ENCODE data around the gene IFNAR2. TPM values are rescaled to one million over a fixed set of nuclear protein-coding genes. Genes with fewer than 3 reads are reported as not detected.
"Not testable (repeated sequence)": the region's sequence is repeated elsewhere in the genome, so short reads cannot be mapped to it uniquely, and the experiment has no call there.

IFNAR2 gene
- total and polyA plus RNA-seq, 2 donors from 2014 or later: 14.8 to 56.5 TPM

DNA sequence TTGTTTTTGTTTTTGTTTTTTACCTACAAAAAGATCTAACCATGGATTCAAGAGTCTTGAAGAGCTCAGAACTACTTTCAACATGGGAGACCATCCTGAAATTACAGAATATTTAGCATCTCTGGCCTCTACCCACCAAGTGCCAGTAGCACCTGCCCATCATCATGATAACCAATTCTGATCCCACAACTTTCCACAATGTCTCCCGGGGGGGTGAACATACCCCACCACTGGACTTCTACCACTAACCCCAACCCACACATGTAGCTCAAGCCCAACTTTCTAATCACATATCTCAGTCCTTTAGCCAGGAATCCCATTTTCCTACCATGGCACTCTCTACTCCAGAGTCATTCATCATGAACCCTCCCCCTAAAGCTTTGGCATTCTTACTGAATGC, 15.7 kb upstream of the IFNAR2 start:
- Histone ChIP-seq H3K9me3 (ENCODE audit: control insufficient read depth in 2 of 3, insufficient read depth in 1 of 3, low read length in 3 of 3) (no peaks in the 10 kb centered on the region), H3K9ac (ENCODE audit: low read length in 3 of 3) (no peak overlapping the region), H3K36me3 (ENCODE audit: control insufficient read depth in 2 of 3, insufficient read depth in 3 of 3, low read length in 3 of 3) (no peaks in the 10 kb centered on the region), H3K27me3 (ENCODE audit: control insufficient read depth, insufficient read depth, low read length) (no peaks in the 10 kb centered on the region), H3K4me3 (ENCODE audit: low read length in 3 of 3) (no peak overlapping the region), H3K27ac (ENCODE audit: low read depth in 2 of 2, low read length in 2 of 2) (no peak overlapping the region), H3K4me1 (ENCODE audit: control insufficient read depth in 2 of 3, insufficient read depth in 2 of 3, low read depth in 1 of 3, low read length in 3 of 3) (no peaks in the 10 kb centered on the region)
- DNase-seq (no peak), FAIRE-seq (no peak)
- intact Hi-C loops (cut with DNase I): no loop called here
- TF ChIP-seq, protein P1, sequence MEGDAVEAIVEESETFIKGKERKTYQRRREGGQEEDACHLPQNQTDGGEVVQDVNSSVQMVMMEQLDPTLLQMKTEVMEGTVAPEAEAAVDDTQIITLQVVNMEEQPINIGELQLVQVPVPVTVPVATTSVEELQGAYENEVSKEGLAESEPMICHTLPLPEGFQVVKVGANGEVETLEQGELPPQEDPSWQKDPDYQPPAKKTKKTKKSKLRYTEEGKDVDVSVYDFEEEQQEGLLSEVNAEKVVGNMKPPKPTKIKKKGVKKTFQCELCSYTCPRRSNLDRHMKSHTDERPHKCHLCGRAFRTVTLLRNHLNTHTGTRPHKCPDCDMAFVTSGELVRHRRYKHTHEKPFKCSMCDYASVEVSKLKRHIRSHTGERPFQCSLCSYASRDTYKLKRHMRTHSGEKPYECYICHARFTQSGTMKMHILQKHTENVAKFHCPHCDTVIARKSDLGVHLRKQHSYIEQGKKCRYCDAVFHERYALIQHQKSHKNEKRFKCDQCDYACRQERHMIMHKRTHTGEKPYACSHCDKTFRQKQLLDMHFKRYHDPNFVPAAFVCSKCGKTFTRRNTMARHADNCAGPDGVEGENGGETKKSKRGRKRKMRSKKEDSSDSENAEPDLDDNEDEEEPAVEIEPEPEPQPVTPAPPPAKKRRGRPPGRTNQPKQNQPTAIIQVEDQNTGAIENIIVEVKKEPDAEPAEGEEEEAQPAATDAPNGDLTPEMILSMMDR (IDR thresholded peaks at IDR 0.05; ENCODE audit: borderline replicate concordance, extremely low read depth, insufficient read depth): no peak

DNA sequence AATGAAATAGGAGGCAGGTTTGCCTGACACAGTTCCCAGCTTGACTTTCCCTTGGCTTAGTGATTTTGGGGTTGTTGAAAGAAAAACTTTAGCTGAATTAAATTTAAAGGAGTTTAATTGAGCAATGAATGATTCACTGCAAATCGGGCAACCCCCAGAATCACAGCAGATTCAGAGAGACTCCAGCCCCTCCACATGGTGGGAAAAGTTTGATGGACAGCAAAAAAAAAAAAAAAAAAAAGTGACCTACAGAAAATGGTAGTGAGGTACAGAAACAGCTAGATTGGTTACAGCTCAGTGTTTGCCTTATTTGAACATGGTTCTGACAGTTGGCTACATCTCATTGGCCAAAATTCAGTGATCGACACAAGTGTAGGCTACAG, 12.6 kb upstream of the IFNAR2 start:
- TF ChIP-seq, protein P1 (IDR thresholded peaks at IDR 0.05; ENCODE audit: borderline replicate concordance, extremely low read depth, insufficient read depth): no peak
- H3K9ac ChIP-seq (ENCODE audit: low read length in 3 of 3): no peak overlapping the region
- intact Hi-C loops (cut with DNase I): no loop called here
- H3K4me3 ChIP-seq (ENCODE audit: low read length in 3 of 3): no peak overlapping the region
- FAIRE-seq: no peak
- H3K36me3 ChIP-seq (ENCODE audit: control insufficient read depth in 2 of 3, insufficient read depth in 3 of 3, low read length in 3 of 3): no peaks in the 10 kb centered on the region
- H3K27me3 ChIP-seq (ENCODE audit: control insufficient read depth, insufficient read depth, low read length): no peaks in the 10 kb centered on the region
- H3K4me1 ChIP-seq (ENCODE audit: control insufficient read depth in 2 of 3, insufficient read depth in 2 of 3, low read depth in 1 of 3, low read length in 3 of 3): no peaks in the 10 kb centered on the region
- no peak overlapping the region for H3K27ac ChIP-seq (ENCODE audit: low read depth in 2 of 2, low read length in 2 of 2)
- H3K9me3 ChIP-seq (ENCODE audit: control insufficient read depth in 2 of 3, insufficient read depth in 1 of 3, low read length in 3 of 3): no peaks in the 10 kb centered on the region
- no peak for DNase-seq

DNA sequence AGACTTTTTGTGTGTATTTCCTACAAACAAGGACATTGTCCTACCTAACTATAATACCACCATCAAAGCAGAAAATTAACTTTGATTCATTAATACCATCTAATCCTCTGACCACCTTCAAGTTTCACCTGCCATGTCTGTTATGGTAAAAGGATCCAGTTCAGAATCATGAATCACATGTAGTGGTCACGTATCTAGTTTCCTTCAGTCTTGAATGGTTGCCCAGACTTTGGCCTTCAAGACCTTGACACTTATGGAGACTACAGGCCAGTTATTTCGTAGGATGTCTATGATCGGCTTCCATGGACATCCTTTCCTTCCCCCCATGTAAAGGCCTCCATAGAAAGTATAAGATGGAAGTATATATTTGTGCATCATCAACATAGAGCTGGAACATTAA, 10.4 kb upstream of the IFNAR2 start:
- Histone ChIP-seq H3K36me3 (ENCODE audit: control insufficient read depth in 2 of 3, insufficient read depth in 3 of 3, low read length in 3 of 3) (no peaks in the 10 kb centered on the region), H3K27me3 (ENCODE audit: control insufficient read depth, insufficient read depth, low read length) (no peaks in the 10 kb centered on the region), H3K4me3 (ENCODE audit: low read length in 3 of 3) (no peak overlapping the region), H3K4me1 (ENCODE audit: control insufficient read depth in 2 of 3, insufficient read depth in 2 of 3, low read depth in 1 of 3, low read length in 3 of 3) (no peaks in the 10 kb centered on the region), H3K27ac (ENCODE audit: low read depth in 2 of 2, low read length in 2 of 2) (no peak overlapping the region), H3K9me3 (ENCODE audit: control insufficient read depth in 2 of 3, insufficient read depth in 1 of 3, low read length in 3 of 3) (no peaks in the 10 kb centered on the region), H3K9ac (ENCODE audit: low read length in 3 of 3) (no peak overlapping the region)
- DNase-seq: no peak
- FAIRE-seq: no peak
- TF ChIP-seq, protein P1 (IDR thresholded peaks at IDR 0.05; ENCODE audit: borderline replicate concordance, extremely low read depth, insufficient read depth): no peak
- intact Hi-C loops (cut with DNase I): no loop called here

DNA sequence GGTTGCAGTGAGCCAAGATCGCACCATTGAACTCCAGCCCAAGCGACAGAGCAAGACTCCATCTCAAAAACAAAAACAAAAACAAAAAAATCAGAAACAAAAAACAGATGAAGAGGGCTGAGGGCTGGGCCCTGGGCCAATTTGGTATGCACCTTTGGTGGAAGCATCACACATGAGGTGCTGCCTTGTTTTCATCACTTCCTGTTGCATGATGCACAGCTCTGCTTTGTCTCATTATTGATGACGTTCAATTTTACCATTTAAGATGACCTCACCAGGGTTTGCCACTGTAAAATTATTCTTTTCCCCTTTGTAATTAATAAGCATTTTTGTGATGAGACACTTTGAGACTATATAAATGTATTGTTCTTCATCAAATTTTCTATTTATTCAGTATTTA, 9.8 kb upstream of the IFNAR2 start:
- H3K27me3 ChIP-seq (ENCODE audit: control insufficient read depth, insufficient read depth, low read length): no peaks in the 10 kb centered on the region
- TF ChIP-seq, protein P1 (IDR thresholded peaks at IDR 0.05; ENCODE audit: borderline replicate concordance, extremely low read depth, insufficient read depth): no peak
- no peak for DNase-seq
- H3K27ac ChIP-seq (ENCODE audit: low read depth in 2 of 2, low read length in 2 of 2): no peak overlapping the region
- no peaks in the 10 kb centered on the region for H3K4me1 ChIP-seq (ENCODE audit: control insufficient read depth in 2 of 3, insufficient read depth in 2 of 3, low read depth in 1 of 3, low read length in 3 of 3)
- H3K4me3 ChIP-seq (ENCODE audit: low read length in 3 of 3): no peak overlapping the region
- intact Hi-C loops (cut with DNase I): no loop called here
- no peaks in the 10 kb centered on the region for H3K9me3 ChIP-seq (ENCODE audit: control insufficient read depth in 2 of 3, insufficient read depth in 1 of 3, low read length in 3 of 3)
- no peak for FAIRE-seq
- no peak overlapping the region for H3K9ac ChIP-seq (ENCODE audit: low read length in 3 of 3)
- H3K36me3 ChIP-seq (ENCODE audit: control insufficient read depth in 2 of 3, insufficient read depth in 3 of 3, low read length in 3 of 3): no peaks in the 10 kb centered on the region

DNA sequence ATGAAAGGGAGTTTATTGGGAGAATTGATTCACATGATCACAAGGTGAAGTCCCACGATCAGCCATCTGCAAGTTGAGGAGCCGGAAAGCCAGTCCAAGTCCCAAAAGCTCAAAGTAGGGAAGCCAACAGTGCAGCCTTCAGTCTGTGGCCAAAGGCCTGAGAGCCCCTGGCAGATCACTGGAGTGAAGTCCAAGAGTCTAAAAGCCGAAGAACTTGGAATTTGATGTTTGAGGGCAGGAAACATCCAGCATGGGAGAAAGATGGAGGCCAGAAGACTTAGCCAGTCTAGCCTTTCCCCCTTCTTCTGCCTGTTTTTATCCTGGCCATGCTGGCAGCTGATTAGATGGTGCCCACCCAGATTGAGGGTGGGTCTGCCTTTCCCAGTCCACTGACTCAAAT, 4.4 kb upstream of the IFNAR2 start:
- H3K27ac ChIP-seq (ENCODE audit: low read depth in 2 of 2, low read length in 2 of 2); H3K4me1 ChIP-seq (ENCODE audit: control insufficient read depth in 2 of 3, insufficient read depth in 2 of 3, low read depth in 1 of 3, low read length in 3 of 3); H3K4me3 ChIP-seq (ENCODE audit: low read length in 3 of 3); DNase-seq; intact Hi-C loops (cut with DNase I); H3K27me3 ChIP-seq (ENCODE audit: control insufficient read depth, insufficient read depth, low read length); H3K9ac ChIP-seq (ENCODE audit: low read length in 3 of 3); H3K9me3 ChIP-seq (ENCODE audit: control insufficient read depth in 2 of 3, insufficient read depth in 1 of 3, low read length in 3 of 3); FAIRE-seq; H3K36me3 ChIP-seq (ENCODE audit: control insufficient read depth in 2 of 3, insufficient read depth in 3 of 3, low read length in 3 of 3): not testable (repeated sequence)

Measured in kidney (tissue), 14 donors.